DMS153 treated with DMSO at 0.1 percent for 48 hours (cell line): ENCODE data around the gene CSMD2.

Experiments
- DNase-seq: peaks from one replicate; lab custom pipeline; 2025; ENCODE audit not compliant: unreplicated experiment; lab: John Stamatoyannopoulos, UW

The CSMD2 gene

GRCh38 chr1:33864460-33865389, 300.3 kb downstream of the CSMD2 start:
- no peak for DNase-seq

- DNase-seq, result no peak
Observed at GRCh38 chr1:33863779-33864178, 301.3 kb downstream of the CSMD2 start, which contains the start of gene HMGB4. HMGB4 (plus strand) TSS chr1:33864079; CDS start chr1:33864192, 113 bp downstream.

GRCh38 chr1:33860671-33861070, 304.4 kb downstream of the CSMD2 start:
- no peak for DNase-seq

GRCh38 chr1:33854091-33854490, 310.9 kb downstream of the CSMD2 start:
- DNase-seq, result no peak

DNA sequence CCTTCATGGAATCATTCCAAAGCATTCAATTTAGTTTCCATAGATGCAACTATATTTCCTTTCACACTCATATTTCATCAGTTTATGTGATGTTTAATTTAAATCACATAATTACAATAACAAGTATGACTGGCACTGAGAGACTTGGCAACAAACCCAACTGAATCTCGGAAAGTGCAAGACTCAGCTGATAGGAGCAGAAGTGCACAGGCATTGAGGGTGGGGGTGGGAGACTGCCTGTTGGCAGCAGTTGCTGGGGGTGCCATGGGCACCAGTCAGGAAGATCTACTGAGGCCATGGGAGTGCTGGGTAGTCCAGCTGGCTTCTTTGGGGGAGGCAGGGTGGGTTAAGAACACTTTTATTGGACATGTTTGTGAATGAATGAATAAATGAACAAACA, 311.6 kb downstream of the CSMD2 start:
- no peak for DNase-seq

DNA sequence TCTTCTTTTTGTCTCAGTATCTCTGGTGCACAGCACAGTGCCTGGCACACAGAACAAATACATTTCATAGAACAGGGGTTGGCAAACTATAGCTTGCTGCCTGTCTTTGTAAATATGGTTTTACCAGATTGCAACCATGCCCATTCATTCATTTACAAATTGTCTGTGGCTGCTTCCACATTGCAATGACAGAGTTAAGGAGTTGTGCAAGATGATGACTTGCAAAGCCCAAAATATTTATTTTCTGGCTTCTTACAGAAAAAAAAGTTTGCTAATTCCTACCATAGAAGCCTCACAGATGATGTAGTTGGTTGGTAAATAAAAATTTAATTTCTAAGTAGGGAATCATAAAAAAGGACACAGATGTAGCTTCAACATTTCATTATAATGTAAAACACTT, 312.3 kb downstream of the CSMD2 start:
- no peak for DNase-seq

DNA sequence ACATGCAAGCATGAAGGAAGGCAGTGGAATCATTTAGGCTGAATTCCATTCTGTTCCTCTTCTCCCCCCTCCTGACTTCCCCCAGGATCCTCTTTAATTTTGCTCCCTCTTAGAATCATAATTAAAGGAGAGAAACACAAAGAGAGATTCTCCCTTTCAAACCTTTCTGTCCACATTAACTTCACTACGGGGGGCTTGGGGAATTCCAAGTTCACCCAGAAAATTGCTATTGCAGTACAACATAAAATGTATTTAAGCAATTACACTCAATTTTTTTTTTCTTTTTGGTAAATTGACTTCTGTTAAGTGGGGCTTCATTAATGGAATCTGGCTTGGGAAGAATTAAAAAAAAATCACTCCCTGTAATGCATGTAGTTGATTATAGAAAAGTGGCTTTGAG, 314.5 kb downstream of the CSMD2 start:
- DNase-seq, result no peak

- DNase-seq, result no peak
Observed at GRCh38 chr1:33849211-33849610, 315.8 kb downstream of the CSMD2 start.

- DNase-seq, result no peak
Observed at GRCh38 chr1:33848205-33848937, 316.7 kb downstream of the CSMD2 start.

GRCh38 chr1:33846861-33847260, 318.2 kb downstream of the CSMD2 start:
- no peak for DNase-seq

- no peak for DNase-seq
Observed at GRCh38 chr1:33844166-33844565, 320.9 kb downstream of the CSMD2 start.

DNA sequence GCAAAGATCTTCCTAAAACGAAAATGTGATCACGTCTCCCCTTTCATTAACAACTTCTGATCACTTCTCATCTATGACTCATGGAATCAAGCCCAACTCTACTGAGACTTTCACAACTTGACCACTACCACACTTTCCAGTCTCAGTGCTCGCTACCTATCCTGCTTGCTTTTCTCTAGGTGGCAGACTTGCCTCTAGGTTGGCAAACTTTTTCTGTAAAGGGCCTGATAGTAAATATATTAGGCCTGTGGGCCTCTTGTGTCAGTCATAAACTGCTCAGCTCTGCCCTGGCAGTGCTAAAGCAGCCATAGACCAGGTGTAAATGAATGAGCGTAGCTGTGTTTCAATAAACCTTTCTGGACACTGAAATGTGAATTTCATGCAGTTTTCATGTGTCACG, 322.7 kb downstream of the CSMD2 start:
- no peak for DNase-seq

DNA sequence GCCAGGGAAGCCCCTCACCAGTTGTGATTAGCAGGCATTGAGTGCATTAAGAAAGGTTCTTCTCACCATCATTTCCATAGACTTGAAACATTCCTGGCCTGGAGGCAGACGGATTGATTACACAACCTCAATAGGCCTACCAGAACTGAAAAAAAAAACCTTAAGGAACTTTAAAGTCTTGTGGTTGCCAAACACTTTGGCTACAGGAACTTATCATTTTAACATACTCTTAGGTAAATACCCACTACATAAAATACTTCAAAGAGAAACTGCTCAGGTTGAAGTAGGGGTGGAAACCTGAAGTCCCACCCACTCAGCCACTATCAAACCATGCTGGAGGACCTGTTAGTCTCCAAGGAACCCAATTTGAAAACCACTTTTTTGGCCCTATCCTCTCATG, 323.5 kb downstream of the CSMD2 start:
- DNase-seq, result no peak

DNA sequence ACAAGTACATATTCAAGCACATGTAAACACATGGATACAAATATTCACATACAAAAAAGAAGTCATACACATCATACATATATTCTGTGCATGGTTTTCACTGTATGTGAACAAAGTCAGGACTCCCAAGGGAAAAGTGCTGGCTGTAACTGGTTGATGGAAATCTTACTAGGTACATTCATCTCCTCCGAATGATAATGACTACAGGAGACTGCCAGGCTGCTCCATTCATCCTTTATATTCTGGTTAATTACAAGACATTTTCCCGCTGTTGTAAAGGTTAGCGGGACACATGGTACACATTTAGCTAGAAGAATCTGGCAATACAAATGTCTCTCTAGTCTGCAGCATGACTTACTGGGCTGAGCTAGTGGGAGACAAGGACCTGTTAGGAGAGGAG, 327.4 kb downstream of the CSMD2 start:
- no peak for DNase-seq

GRCh38 chr1:33836911-33837310, 328.1 kb downstream of the CSMD2 start:
- DNase-seq, result no peak

- DNase-seq, result no peak
Observed at GRCh38 chr1:33828654-33829053, 336.4 kb downstream of the CSMD2 start.

- no peak for DNase-seq
Observed at GRCh38 chr1:33828059-33828458, 337.0 kb downstream of the CSMD2 start.

GRCh38 chr1:33826711-33827110, 338.3 kb downstream of the CSMD2 start:
- DNase-seq, result no peak

- DNase-seq, result no peak
Observed at GRCh38 chr1:33826311-33826710, 338.7 kb downstream of the CSMD2 start.

DNA sequence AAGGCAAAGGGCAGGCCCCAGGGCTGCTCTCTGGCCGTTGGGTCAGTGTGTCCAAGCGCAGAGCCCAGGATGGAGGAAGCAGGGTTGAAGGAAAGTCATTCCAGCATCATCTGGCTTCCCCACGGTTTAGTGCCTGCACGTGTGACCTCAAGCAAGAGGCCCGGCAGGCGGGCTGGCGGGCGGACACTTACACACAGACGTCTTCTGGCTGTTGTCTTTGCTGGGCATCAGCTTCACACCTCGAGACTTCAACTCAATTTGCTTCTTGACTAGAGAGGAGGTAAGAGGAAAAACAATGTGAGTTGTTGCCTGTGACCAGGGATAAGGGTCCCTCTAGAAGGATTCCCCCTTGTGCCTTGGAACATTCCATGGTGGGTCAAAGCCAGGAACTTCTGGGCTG, 339.5 kb downstream of the CSMD2 start:
- DNase-seq, result no peak

- DNase-seq, result no peak
Observed at GRCh38 chr1:33824971-33825370, 340.1 kb downstream of the CSMD2 start.

GRCh38 chr1:33824321-33824720, 340.7 kb downstream of the CSMD2 start:
- no peak for DNase-seq
